CD4-positive, alpha-beta memory T cell (primary cell): ENCODE measurements around the gene DICER1. TPM values are rescaled to one million over a fixed set of nuclear protein-coding genes. Genes with fewer than 3 reads are reported as not detected.

Experiments
- CTCF ChIA-PET: fragments of 350-600 bp; sonication (Branson Sonifier 250); formaldehyde crosslinking; loops from one replicate; lab custom pipeline; 2021; ENCODE audit warnings: inconsistent platforms; ENCODE audit not compliant: partially characterized antibody; lab: Charles Lee
- POLR2A ChIA-PET: fragments of 350-600 bp; sonication (Branson Sonifier 250); formaldehyde crosslinking; loops from one replicate; lab custom pipeline; 2021; ENCODE audit not compliant: partially characterized antibody; lab: Charles Lee
- DNase-seq, 5 donors: peaks; one replicate each; pipeline versions ENCODE4 v3.0.0 to v3.0.0-alpha.2; 2020 to 2022; ENCODE audit warnings: mixed read lengths in 1 of 5
- H3K27ac ChIP-seq: one replicate; pipeline ENCODE4 v1.7.0; 2013; ENCODE audit warnings: low read depth, low read length
- H3K27me3 ChIP-seq: 2 replicates; pipeline ENCODE4 v1.7.0; 2013; ENCODE audit warnings: mild to moderate bottlenecking, low read length, moderate library complexity; ENCODE audit not compliant: insufficient read depth
- H3K36me3 ChIP-seq: 2 replicates; pipeline ENCODE4 v1.7.0; 2013; ENCODE audit warnings: mild to moderate bottlenecking, low read length, moderate library complexity; ENCODE audit not compliant: insufficient read depth
- H3K4me1 ChIP-seq: 2 replicates; pipeline ENCODE4 v1.7.0; 2013; ENCODE audit warnings: mild to moderate bottlenecking, low read length, moderate library complexity; ENCODE audit not compliant: insufficient read depth
- H3K4me3 ChIP-seq, 2 donors: one replicate each; pipeline ENCODE4 v1.7.0; 2013; ENCODE audit warnings: low read length in 2 of 2, mild to moderate bottlenecking in 1 of 2
- H3K9me3 ChIP-seq, 2 donors: one replicate each; pipeline ENCODE4 v1.7.0; 2013; ENCODE audit warnings: low read length in 2 of 2, control low read depth in 1 of 2; ENCODE audit not compliant: control insufficient read depth in 1 of 2
- H3K27ac Mint-ChIP-seq, 7 donors: one replicate each; pipeline ENCODE4 v1.8.0; 2020 to 2021; ENCODE audit warnings: mixed read lengths in 7 of 7, mild to moderate bottlenecking in 6 of 7, inconsistent platforms in 3 of 7, moderate library complexity in 3 of 7
- H3K27me3 Mint-ChIP-seq, 2 donors: one replicate each; pipeline ENCODE4 v1.8.0; 2020 to 2021; ENCODE audit warnings: mixed read lengths in 2 of 2
- H3K36me3 Mint-ChIP-seq, 2 donors: one replicate each; pipeline ENCODE4 v1.8.0; 2020 to 2021; ENCODE audit warnings: mixed read lengths in 2 of 2, inconsistent platforms in 1 of 2, mild to moderate bottlenecking in 1 of 2
- H3K4me1 Mint-ChIP-seq, 4 donors: one replicate each; pipeline ENCODE4 v1.8.0; 2020 to 2021; ENCODE audit warnings: mixed read lengths in 4 of 4, mild to moderate bottlenecking in 1 of 4
- H3K4me3 Mint-ChIP-seq, 8 donors: one replicate each; pipeline ENCODE4 v1.8.0; 2020 to 2021; ENCODE audit warnings: mixed read lengths in 8 of 8, mild to moderate bottlenecking in 7 of 8, moderate library complexity in 6 of 8, inconsistent platforms in 3 of 8
- H3K9me3 Mint-ChIP-seq, 8 donors: one replicate each; pipeline ENCODE4 v1.8.0; 2020 to 2021; ENCODE audit warnings: mixed read lengths in 8 of 8, mild to moderate bottlenecking in 5 of 8, inconsistent platforms in 3 of 8, moderate library complexity in 1 of 8
- intact Hi-C: fragments of 100-400 bp; cut with micrococcal nuclease; formaldehyde crosslinking; loops from one replicate; pipeline ENCODE4 v1.15.1; 2023
- polyA plus RNA-seq, 2 donors: library from polyadenylated mRNA; unstranded; fragments of 300-500 nt; fragmentation: Illumina TruSeq; gene quantifications; one replicate each; pipeline ENCODE4 v1.2.3, GENCODE V29; 2021
- total RNA-seq, 2 experiments: library from RNA; stranded (reverse); gene quantifications; one replicate each; pipeline ENCODE4 v1.2.3, GENCODE V29; 2021

The DICER1 gene
- total and polyA plus RNA-seq, 4 experiments from 2014 or later, result 8.8 to 62.8 (median 36.8) TPM

DNA sequence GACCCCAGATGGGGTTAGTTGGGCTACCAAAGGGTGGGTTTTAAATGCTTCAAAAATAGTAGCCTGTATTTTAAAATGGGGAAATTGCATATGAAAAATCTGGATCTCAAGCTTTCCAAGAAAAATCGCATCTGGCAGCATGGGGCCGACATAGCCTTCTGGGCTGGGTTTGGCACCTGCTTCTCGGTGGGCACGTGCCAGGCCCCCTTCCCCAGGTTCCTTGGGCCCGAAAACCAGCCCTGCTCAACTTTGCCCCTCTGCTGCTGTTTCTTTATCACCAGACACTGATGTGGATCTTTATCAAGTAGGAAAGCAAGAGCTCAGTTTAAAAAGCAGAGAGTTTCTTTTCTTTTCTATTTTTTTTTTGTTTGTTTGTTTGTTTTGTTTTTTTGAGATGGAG, 95.1 kb downstream of the DICER1 start:
- peaks cover 0 to 18% (median 4%) of the 10 kb centered on the region in 4 donors for H3K4me1 Mint-ChIP-seq
- CTCF ChIA-PET, result no interaction called here
- POLR2A ChIA-PET, result no interaction called here
- H3K4me3 ChIP-seq, result no peak overlapping the region
- H3K4me3 Mint-ChIP-seq, result no peak overlapping the region
- no peak overlapping the region for H3K27ac ChIP-seq
- no peak overlapping the region for H3K27ac Mint-ChIP-seq
- no peaks in the 10 kb centered on the region for H3K4me1 ChIP-seq
- H3K36me3 Mint-ChIP-seq, result no peaks in the 10 kb centered on the region
- no peaks in the 10 kb centered on the region for H3K36me3 ChIP-seq
- no peak for DNase-seq
- H3K27me3 Mint-ChIP-seq, result peaks cover 0 to 4% of the 10 kb centered on the region in 2 donors
- intact Hi-C loops, result no loop called here
- H3K9me3 Mint-ChIP-seq, result no peaks in the 10 kb centered on the region
- no peaks in the 10 kb centered on the region for H3K27me3 ChIP-seq
- no peaks in the 10 kb centered on the region for H3K9me3 ChIP-seq

DNA sequence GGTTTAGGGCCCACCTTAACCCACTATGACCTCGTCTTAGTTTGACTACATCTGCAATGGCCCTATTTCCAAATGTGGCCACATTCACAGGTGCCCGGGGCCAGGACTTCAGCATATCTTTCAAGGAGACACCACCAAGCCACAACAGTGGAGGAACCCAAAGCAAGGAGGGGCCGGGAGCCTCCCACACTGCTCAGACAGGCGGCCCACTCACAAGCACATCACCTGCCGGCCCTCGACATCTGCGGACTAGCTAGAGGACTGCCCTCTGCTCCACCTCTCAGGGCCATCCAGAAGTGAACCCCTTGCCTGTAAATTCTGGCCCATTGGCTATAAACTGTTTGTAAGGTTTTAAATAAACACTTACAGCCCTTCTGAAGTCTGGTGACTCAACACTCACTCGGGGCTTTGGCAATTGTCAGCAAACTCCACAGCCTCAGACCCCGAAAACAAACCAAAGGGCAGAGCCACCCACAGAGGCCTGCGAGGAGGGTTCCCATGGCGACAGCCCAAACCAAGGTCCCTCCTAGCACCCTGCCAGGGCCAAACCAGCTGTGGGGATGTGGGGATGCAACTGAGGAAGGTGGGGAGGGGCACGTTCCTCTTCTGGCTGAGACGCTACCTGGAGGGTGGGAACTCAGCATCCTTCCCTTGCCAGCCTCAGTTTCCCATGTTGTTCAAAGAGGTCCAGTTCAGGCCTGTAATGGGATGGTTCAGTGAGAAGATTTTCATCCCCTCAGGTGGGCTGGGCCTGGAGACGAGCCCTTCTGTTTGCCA, 95.8 kb downstream of the DICER1 start:
- Mint-ChIP-seq H3K27ac (no peak overlapping the region), H3K36me3 (no peaks in the 10 kb centered on the region), H3K9me3 (no peaks in the 10 kb centered on the region), H3K4me3 (no peak overlapping the region), H3K4me1 (peaks cover 0 to 18% (median 4%) of the 10 kb centered on the region in 4 donors), H3K27me3 (peaks cover 0 to 4% of the 10 kb centered on the region in 2 donors)
- POLR2A ChIA-PET, result no interaction called here
- Histone ChIP-seq H3K4me3 (no peak overlapping the region), H3K27ac (no peak overlapping the region), H3K4me1 (no peaks in the 10 kb centered on the region), H3K9me3 (no peaks in the 10 kb centered on the region), H3K27me3 (no peaks in the 10 kb centered on the region), H3K36me3 (no peaks in the 10 kb centered on the region)
- CTCF ChIA-PET, result no interaction called here
- no peak for DNase-seq
- intact Hi-C loops, result no loop called here

DNA sequence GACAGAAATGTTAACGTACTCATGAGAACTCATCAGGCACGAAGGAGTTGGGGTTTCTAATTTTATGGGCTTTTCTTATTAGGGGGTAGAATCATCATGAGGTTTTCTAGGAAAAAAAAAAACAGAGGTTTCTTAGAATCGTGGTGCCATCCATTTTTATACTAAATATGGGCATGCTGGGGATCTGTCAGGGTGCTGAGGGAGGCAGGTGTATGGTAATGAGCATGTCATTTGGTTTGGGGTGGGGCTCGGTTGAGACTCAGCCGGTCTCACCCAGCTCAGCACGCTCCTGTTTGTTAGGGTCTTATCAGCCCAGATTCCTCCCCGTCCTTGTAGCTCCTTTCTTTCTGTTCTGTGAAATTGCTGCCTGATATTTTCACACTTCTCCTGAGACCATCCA, 98.2 kb downstream of the DICER1 start:
- H3K27me3 ChIP-seq, result no peaks in the 10 kb centered on the region
- POLR2A ChIA-PET, result no interaction called here
- Mint-ChIP-seq H3K4me3 (peak overlapping the region in 4 of 8 donors; percentile 10 to 73 (median 44)), H3K36me3 (no peaks in the 10 kb centered on the region), H3K27ac (no peak overlapping the region), H3K4me1 (peaks cover 0 to 18% (median 4%) of the 10 kb centered on the region in 4 donors), H3K9me3 (no peaks in the 10 kb centered on the region), H3K27me3 (peaks cover 0 to 3% of the 10 kb centered on the region in 2 donors)
- CTCF ChIA-PET, result no interaction called here
- H3K9me3 ChIP-seq, result no peaks in the 10 kb centered on the region
- no peaks in the 10 kb centered on the region for H3K36me3 ChIP-seq
- H3K4me1 ChIP-seq, result no peaks in the 10 kb centered on the region
- intact Hi-C loops, result no loop called here
- H3K27ac ChIP-seq, result no peak overlapping the region
- no peak for DNase-seq
- no peak overlapping the region for H3K4me3 ChIP-seq

DNA sequence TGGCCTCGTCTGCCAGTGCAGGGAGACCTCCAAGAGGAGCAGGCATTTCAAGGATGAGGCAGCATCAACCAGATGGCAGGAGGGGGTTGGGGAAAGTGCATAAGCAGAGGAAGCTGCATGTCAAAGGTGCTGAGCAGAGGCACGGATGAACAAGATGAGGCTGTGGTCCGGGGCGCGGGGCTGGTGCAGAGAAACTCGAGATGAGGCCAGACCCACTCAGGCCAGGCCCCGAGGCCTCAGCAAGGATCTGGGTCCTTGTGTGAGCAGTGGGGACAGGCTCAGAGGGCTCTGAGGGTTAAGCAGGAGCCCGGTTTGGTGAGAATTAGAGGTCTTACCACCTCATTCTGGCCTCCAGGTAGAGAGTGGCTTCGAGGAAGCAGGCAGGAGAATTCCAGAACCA, 98.8 kb downstream of the DICER1 start:
- intact Hi-C loops, result no loop called here
- Mint-ChIP-seq H3K36me3 (no peaks in the 10 kb centered on the region), H3K27me3 (peaks cover 0 to 2% of the 10 kb centered on the region in 2 donors), H3K4me1 (peaks cover 0 to 18% (median 4%) of the 10 kb centered on the region in 4 donors), H3K9me3 (no peaks in the 10 kb centered on the region), H3K4me3 (peak overlapping the region in 1 of 8 donors; percentile 41), H3K27ac (peak overlapping the region in 2 of 7 donors; percentile 21 to 81)
- Histone ChIP-seq H3K27ac (no peak overlapping the region), H3K4me1 (no peaks in the 10 kb centered on the region), H3K9me3 (no peaks in the 10 kb centered on the region), H3K4me3 (no peak overlapping the region), H3K36me3 (no peaks in the 10 kb centered on the region), H3K27me3 (no peaks in the 10 kb centered on the region)
- no peak for DNase-seq
- ChIA-PET CTCF (no interaction called here), POLR2A (no interaction called here)

DNA sequence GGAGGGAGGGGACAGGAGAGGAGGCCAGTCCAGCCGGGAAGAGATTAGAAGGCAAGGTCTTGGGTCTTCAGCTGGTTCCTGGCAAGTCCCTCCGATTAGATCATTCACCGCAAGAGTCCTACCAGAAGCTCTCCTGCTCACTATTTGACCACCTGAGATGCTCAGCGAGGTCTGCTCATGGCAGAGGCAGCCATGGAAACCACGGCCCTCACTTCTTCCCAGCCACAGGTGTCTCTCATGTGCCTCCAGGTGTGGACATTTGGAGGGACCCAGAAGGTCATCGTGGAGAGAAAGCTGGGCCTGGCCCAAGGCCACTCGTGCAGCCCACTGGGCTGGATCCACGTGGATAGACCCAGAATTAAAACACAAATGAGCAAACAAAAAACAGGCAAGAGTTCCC, 99.5 kb downstream of the DICER1 start:
- Mint-ChIP-seq H3K9me3 (no peaks in the 10 kb centered on the region), H3K4me1 (peaks cover 0 to 18% (median 4%) of the 10 kb centered on the region in 4 donors), H3K27me3 (peaks cover 0 to 2% of the 10 kb centered on the region in 2 donors), H3K36me3 (no peaks in the 10 kb centered on the region), H3K27ac (peak overlapping the region in 2 of 7 donors; percentile 36 to 81), H3K4me3 (no peak overlapping the region)
- Histone ChIP-seq H3K4me1 (no peaks in the 10 kb centered on the region), H3K9me3 (no peaks in the 10 kb centered on the region), H3K36me3 (no peaks in the 10 kb centered on the region), H3K27me3 (no peaks in the 10 kb centered on the region), H3K4me3 (no peak overlapping the region), H3K27ac (no peak overlapping the region)
- DNase-seq, result no peak
- ChIA-PET CTCF (no interaction called here), POLR2A (no interaction called here)
- intact Hi-C loops, result no loop called here

DNA sequence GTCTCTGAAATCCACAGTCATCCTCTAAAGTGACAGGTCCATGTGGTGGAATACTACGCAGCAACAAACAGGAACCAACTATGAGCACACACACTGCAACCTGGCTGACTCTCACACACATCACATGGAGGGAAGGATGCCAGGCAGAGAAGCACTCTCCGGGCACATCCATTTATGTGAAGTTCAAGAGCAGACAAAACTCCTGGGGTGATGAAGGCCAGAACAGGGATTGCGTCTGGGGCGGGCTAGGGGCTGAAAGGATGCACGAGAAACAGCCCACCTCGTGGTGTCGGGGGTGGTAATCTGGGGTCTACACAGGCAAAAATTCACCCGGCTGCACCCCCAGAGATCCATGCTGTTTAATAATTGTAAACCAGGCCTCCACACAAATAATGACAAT, 100.2 kb downstream of the DICER1 start:
- Mint-ChIP-seq H3K4me3 (no peak overlapping the region), H3K9me3 (no peaks in the 10 kb centered on the region), H3K4me1 (peaks cover 0 to 18% (median 4%) of the 10 kb centered on the region in 4 donors), H3K27me3 (peaks cover 0 to 2% of the 10 kb centered on the region in 2 donors), H3K36me3 (no peaks in the 10 kb centered on the region), H3K27ac (no peak overlapping the region)
- Histone ChIP-seq H3K4me1 (no peaks in the 10 kb centered on the region), H3K36me3 (no peaks in the 10 kb centered on the region), H3K27ac (no peak overlapping the region), H3K27me3 (no peaks in the 10 kb centered on the region), H3K9me3 (no peaks in the 10 kb centered on the region), H3K4me3 (no peak overlapping the region)
- DNase-seq, result no peak
- CTCF ChIA-PET, result no interaction called here
- POLR2A ChIA-PET, result no interaction called here
- intact Hi-C loops, result no loop called here

DNA sequence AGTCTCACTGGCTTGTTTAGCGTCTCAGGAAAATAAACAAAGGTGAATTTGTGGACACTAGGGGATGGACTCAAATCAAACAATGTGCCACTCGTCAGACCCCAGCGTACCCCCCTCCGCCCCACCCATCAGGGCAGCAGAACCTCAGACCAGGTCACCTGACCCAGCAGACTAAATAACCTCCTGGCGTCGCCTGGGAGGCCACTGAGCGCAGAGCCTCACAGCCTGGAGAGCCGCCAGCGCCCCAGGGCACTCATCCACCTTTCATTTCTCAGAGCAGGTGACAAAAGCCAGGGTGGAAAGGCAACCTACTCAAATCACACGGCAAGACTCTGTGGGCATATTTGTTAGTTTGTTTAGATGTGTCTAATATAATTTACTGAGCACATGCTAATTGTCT, 100.9 kb downstream of the DICER1 start:
- peaks cover 0 to 18% (median 4%) of the 10 kb centered on the region in 4 donors for H3K4me1 Mint-ChIP-seq
- peaks cover 0 to 2% of the 10 kb centered on the region in 2 donors for H3K27me3 Mint-ChIP-seq
- no peaks in the 10 kb centered on the region for H3K4me1 ChIP-seq
- CTCF ChIA-PET, result no interaction called here
- no peak for DNase-seq
- H3K27me3 ChIP-seq, result no peaks in the 10 kb centered on the region
- H3K27ac Mint-ChIP-seq, result no peak overlapping the region
- no peaks in the 10 kb centered on the region for H3K9me3 ChIP-seq
- POLR2A ChIA-PET, result no interaction called here
- no peak overlapping the region for H3K4me3 ChIP-seq
- H3K9me3 Mint-ChIP-seq, result no peaks in the 10 kb centered on the region
- H3K36me3 ChIP-seq, result no peaks in the 10 kb centered on the region
- H3K27ac ChIP-seq, result no peak overlapping the region
- intact Hi-C loops, result no loop called here
- no peaks in the 10 kb centered on the region for H3K36me3 Mint-ChIP-seq
- H3K4me3 Mint-ChIP-seq, result no peak overlapping the region
